Sigmoid colon (tissue), 4 donors: ENCODE data around the gene URGCP.

Experiments
- CTCF ChIP-seq, 4 experiments: fragments of 450-650 bp in 3 of 4; fragments of 200-600 bp in 1 of 4; IDR thresholded peaks; one replicate each; pipeline ENCODE4 v1.5.1; 2016 to 2019; ENCODE audit warnings: antibody characterized with exemption in 4 of 4, mild to moderate bottlenecking in 3 of 4, moderate library complexity in 2 of 4
- POLR2A ChIP-seq, 2 donors: fragments of 450-650 bp; IDR thresholded peaks; one replicate each; pipeline ENCODE4 v1.6.1; 2016; ENCODE audit warnings: antibody characterized with exemption in 2 of 2, mild to moderate bottlenecking in 2 of 2, moderate library complexity in 2 of 2
- POLR2AphosphoS5 ChIP-seq, 4 donors: sonication (generic); formaldehyde crosslinking; IDR thresholded peaks; one replicate each; pipeline ENCODE4 v1.6.1; 2017; ENCODE audit warnings: antibody characterized with exemption in 4 of 4

DNA sequence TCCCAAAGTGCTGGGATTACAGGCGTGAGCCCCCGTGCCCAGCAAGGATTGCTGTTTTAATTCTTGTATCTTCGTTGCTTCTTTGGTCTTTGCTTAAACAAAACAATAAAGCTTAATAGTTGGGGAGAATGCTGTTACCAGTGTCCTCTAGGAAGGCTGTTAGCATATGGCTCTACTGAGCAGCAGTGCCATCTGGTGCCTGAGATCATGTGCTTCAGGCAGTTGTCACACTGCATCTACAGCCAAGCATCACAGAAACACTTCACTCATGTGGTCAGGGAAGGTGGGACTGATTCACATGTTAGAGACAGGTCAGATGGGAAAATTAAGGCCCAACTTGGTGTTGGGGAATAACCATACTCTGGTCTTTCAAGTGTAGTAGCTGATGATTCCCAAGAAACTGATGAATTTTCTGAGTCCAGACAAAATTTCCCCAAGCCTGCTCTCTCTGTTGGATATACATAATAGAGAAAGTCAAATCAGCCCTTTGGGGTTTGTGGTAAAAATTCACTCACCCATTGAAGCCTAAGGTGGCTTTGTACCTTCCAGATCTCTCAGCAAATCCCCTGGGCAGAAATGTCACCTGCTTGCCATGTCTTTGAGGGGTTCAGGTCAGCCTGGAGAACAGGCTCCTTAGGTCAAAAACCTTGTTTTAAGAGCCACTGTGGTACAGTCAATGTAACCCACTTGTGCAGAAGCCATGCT lies 48.3 kb upstream of the URGCP start:
- TF ChIP-seq CTCF (IDR thresholded peaks at IDR 0.05) (no peak), POLR2AphosphoS5 (IDR thresholded peaks at IDR 0.05) (no peak), POLR2A (IDR thresholded peaks at IDR 0.05) (no peak)
